IPS DF 4.7 (cell line): ENCODE measurements around the gene SNORC.

Source experiments
- DNase-seq: peaks from one replicate; pipeline ENCODE4 v3.0.0-alpha.2; 2013; ENCODE audit warnings: low spot score; ENCODE audit errors: extremely low read depth

The SNORC gene

DNA sequence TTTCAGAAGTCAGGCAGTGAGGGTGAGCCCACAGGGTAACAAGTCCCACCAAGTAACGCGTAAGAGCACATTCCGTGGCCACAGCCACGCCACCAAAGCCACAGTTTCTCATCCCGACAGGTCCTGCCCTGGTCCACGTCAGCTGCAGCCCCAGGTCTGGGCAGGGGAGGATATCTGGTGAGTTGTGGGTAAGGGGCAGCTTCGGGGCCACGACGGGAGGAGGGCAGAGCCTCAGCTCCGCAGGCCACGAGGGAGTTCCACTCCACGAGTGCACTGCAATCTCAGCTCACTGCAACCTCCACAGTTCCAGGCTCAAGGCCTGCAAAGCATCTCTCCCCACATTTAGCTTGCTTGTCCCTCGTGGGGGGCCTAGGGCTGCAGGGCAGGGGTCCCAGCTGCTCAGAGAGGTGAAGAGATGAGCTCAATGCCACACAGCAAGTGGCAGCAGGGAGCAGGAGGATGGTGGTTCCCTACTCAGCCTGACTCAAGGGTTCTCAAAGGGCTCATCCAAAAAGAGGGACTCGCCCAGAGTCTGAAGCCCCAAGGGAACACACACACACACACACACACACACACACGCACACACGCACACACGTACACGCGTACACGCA lies 12.5 kb downstream of the SNORC start:
- no peak for DNase-seq

DNA sequence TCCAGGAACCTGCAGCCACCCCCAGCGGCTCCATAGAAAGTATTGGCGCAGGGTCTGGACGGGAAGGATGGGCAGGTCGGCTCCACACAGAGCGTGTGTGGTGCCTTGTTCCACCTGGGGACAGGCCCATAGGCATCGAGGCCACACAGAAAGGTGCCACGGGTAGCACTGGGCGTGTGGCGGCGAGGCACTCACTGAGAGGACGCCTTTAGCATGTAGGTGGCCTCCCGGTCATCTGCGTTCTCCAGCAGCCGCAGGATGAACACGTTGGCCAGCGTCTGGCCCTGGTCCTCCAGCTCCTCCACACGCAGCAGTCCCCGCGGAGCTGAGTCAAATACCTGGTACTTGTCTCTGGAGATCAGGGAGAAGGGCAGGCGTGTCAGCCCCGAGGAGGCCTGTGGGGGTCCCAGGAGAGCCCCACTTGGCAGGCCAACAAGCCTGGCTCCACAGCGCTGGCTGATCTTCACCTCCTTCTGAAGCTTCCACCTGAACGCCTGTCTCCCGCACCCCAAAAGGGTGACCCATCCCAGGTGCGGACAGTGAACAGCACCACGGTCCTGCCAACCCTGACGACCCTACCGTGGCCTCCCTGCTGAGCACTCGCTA lies 13.2 kb downstream of the SNORC start:
- no peak for DNase-seq

DNA sequence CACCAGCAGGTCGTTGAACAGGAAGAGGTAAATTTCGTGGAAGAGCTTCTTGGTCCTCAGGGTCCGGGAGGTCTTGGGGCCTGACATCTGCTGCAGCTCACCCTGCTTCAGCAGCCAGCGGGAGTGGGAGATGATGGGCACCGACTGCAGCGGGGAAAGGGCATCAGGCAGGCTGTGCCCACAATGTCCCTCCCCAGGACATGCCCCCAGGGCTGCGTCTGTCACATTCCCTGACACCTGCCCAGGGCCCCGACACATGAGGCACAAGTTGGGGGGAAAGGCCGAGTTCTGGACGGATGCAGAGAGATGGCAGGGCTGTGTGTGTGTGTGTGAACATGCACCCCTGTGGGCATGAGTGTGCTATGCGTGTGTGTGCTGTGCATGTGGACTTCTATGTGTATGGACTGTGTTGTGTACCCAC lies 13.9 kb downstream of the SNORC start:
- no peak for DNase-seq

DNA sequence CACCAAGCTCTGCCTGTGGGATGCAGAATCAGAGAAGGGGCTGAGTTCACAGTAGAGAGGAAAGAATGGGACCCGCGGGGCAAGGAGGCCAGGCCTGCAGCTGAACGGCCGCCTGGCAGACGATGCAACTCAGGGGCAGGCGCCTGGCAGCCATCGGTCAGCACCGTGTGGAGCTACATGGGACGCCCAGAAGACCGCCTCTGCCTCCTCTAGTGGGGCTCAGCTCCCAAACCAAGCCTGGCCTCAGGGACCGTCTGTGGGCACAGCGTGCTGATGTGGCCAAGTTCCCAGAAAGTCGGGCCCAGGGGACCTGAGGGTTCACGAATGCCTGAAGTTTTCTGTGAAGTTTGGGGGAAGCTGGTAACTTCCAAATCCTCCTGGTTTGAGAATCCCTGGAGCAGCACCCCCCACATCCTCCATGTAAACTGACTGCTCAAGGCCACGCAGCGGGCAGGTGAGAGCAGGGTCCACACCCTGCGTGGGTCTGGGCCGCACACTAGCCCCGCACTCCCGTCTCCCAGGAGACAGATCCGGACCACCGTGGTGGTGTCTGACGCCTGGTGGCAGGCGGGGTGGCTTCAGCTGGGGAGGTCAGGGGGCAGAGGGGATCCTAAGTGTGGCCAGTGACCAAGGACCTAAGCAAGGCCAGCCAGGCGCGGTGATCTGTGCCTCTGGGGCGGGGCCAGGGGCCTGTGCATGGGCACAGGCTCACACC lies 14.6 kb downstream of the SNORC start:
- no peak for DNase-seq

DNA sequence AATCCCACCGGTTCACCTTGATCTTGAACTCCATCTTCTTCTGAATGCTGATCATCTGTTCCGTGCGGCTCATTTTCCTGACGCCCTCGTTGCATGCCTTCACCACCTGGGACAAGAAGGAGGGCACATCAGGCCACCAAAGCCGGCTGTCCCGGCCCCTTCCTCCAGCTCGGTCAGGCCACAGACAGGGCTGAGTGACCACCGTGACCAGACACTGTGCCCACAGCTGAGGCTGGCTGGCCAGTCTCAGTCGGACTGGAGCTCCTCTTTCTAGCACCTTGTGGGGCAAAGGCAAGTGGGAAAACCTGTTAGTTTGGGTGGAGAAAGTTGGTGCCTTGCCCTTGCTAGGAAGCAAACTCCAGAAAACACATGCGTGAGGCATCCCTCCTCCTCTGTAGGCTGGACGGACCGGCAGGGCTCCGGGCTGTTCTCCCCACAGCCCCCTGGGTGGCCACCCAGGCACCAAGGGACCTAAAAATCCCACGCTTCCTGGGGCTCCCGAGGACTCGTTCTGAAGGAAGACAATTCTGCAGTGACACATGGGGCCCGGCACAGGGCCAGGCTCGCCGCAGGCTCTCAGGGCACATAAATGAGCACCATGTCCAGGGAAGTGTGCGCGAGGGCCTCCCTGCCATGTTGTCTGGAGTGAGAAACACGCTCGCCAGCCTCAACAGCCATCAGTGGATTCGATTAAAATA lies 15.3 kb downstream of the SNORC start:
- no peak for DNase-seq

DNA sequence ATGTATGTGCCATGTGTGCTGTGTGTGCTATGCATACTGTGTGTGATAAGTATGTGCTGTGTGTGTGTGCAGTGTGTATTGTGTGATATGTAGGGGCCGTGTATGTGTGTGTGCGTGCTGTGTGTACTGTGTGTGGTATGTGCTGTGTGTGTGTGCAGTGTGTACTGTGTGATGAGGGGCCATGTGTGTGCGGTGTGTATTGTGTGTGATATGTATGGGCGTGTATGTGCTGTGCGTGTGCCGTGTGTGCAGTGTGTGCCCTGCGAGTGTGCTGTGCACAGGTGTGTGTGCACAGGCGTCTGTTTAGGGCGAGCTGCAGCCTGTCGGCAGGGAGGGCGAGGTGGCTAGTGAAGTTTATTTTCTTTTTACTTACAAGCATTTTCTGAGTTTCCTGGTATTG lies 16.1 kb downstream of the SNORC start:
- DNase-seq = no peak

DNA sequence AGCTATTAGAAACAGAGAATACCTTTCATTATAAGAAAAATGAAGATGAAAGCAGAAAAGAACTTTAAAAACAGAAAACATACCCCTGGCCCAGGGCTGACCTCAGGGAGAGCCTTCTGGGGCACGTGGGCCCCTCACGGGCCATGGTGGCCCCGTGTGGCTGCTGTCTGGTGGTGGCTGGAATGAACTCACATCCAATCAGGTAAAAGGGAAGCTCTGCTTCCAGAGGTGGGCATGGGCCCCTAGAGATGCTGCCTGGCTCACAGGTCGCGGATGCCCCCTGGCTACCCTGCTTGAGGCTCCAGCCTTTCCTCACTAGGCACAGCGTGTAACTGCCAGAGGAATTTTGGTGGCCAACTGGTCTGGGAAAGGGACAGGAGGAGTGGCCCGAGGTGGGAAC lies 16.6 kb downstream of the SNORC start:
- DNase-seq = no peak

DNA sequence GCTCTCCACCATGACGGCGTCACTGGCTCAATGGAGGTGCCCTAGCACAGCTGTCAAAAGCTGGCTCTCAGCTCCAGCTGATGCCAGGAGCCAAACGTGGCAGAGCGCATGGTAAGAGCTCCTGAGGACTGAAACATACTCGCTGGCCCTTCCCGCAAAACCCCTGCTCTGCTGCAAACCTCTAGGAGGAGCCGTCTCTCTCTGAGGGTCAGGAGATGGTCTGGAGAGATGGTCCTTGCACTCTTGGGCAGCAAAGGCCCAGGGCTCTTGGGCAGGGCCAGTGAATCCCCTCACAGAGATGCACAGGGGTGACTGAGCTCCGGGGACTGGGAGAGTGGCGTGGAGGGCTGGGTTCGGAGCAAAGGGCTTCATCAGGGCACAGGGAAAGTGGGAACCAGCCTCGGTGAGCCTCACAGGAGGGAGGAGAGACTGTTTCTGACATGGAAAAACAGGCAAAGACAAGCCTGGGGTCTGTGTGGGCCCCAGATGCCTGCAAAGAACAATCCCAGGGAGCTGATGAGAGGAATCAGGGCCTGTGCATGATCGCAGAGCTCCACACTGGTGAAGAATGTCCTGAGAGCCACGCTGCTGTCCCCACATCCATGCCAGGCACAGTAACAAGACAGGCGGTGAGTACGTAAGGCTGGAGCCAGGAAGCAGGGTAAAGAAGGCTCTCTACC lies 17.2 kb downstream of the SNORC start:
- DNase-seq = no peak

DNA sequence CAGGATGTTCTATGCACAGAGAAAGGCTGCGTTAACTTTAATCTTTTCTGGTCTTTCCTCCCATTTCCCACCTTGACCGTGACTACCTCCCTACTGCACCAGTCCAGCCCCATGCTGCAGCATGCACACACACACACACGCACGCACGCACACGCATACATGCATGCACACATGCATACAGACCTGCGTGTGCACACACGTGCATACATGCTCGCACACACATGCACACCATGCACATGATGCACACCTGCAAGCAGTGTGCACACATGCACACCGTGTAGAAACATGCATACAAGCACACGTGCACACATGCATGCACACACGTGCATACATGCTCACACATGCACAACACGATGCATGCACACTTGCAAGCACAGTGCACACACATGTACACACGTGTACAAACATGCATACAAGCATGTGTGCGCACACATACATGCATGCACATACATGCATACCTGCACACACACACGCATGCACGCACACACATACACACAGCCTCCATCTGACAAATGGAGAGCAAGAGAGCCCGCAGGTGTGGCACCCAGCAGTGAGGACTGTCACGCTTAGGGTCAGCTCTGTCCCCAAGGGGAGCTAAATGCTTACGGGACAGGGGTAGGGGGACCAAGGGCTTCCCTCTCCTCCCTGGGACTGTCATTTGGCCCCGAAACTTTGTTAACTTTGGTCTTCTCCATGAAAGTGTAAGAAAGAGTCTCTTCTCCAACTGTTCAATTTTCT lies 18.2 kb downstream of the SNORC start:
- DNase-seq = no peak

DNA sequence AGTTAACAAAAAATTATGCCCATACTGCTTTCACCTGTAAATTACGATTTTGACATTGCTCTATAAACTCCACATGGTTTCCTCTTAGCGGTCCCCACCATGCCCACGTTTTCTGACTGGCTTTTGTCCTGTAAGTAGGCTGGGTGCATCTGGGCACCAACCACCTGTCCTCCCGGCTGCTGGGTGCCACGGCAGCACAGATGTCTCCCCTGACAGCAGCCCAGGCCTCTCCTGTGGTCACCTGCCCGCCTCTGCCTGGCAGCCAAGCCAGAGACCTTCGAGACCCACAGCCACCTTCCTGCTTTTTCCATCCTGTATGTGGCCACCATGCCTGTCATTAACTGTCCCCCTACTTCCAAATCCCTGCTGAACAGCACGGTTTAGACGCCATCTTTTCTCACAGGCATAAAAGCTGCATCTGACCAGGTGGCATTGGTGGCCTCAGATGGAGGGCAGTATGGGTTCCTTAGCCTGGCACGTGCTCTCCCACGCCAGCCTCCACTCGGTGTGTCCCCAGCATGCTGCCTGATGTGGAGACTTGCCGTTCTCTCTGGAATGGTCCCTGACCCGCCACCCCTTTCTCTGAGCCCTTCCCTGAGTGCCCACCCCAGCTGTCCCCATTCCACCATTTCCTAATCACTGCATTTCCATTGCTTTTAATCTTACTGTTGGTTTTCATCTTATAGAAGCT lies 18.9 kb downstream of the SNORC start:
- DNase-seq = no peak

DNA sequence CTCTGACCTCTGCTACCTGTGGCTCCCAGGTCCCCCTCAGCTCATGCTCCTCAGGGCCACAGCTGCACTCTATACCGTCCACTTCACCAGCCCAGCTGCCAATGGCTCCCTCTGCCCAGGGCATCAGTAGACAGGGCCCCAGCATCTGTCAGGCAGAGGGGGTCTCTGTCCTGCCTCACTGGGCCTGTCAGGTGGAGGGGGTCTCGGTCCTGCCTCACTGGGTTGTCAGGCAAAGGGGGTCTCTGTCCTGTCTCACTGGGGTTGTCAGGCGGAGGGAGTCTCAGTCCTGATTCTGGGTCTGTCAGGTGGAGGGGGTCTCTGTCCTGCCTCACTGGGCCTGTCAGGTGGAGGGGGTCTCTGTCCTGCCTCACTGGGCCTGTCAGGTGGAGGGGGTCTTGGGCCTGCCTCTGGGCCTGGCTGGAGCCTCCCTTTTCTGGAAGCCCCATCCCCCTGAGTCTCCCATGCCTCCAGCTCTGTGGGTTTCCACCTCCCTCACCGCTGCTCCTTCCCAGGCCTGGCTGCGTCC lies 19.9 kb downstream of the SNORC start:
- DNase-seq = no peak

DNA sequence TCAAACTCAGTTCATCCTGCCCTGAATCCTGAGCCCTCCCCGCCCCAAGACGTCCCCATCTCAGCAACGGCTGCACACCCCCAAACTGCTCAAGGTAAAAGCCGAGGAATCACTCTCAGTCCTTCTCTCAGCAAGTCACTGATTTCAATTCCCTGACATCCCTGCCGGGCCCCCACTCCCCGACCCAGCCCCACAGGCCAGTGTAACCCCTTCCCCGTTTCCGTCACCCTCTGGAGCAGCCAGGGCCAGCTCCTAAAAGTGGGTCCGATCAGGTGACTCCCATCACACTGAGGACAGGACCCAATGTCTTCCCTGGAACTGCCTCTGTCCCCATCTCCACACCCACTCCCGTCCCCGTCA lies 20.5 kb downstream of the SNORC start:
- no peak for DNase-seq

DNA sequence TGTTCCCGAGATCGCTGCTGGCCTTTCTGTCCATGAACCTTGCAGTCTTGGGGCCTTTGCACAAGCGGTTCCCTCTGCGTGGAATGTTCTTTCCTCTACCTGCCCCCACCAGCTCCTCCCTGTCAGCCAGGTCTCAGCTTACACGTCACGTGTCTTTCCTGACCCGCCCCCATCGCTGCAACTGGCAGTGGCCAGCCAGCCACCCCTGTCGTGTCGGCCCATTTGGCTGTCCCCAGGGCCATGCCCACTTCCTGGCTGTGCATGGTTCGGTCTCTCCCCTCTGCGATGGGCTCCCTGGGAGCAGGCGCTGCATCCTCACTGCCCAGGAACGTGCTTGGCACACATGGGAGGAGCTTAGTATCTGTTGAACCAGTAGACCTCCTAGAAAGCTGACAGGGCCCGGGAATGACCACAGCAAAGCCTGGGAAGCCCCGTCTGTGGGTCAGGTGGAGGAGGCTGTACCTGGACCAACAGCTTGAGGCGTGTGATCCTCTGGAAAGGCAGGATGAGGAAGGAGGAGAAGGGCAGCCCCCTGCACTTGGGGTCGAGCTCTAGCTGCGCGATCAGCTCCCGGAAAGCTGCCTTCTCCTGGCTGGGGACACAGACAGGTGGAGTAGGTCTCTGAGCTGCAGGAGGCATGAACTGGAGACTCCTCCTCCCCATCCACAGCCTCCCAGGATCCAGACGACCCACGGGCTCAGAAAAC lies 21.0 kb downstream of the SNORC start:
- DNase-seq = no peak

DNA sequence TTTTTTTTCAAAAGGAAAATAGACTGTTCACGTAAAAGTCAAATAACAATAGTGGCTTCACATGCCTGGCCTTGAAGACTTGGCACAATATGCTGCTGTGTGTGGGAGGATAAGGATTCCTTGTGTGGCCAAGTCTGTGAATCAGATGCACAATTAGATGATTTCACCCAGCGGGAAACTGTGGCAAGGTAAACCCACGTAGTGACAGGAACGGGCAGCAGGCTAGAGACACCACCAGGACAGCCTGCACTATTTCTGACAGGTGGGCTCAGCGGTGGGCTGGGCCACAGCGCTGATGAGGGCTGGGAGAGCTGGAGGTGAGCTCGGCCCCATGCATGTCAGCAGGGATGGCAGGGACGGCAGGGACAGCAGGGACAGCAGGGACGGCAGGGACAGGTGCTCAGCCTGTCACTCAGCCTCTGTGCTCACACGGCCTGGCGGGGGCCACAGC lies 21.6 kb downstream of the SNORC start:
- DNase-seq = no peak

DNA sequence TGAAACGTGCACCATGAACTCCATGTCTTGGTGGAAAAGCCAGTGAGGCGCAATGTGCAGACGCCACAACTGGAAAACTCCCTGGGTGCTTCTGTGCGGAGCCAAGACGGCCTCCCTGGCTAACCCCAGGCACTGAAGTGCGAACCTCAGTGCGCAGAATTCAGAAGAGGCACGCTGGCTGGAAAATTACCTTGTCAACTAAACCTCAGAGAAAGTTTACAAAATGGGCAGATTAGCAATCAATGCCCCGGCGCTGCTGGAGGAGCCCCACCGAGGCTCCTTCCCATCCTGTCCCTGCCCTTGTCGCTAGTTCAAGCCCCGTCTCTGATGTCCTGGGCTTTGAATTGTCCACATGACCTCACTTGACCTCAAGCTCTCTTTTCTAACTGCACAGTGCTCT lies 22.2 kb downstream of the SNORC start:
- no peak for DNase-seq

DNA sequence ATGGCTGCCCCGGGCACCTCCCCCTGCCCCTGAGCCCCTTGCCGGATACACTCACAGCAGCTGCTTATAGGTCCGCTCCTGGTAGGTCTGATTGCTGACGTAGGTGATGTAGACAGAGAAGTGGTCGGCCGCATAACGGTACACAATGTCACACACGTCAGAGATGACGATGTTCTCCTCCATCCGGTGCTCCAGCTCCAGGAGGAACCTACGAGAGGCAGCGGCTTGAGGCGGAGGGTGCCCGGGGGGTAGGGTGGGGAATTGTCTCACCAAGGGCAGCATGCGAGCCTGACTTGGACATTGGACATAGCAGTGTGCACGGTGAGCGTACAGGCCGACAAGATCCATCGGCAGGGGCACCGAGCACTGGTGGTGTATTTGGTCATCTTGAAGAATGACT lies 22.8 kb downstream of the SNORC start:
- DNase-seq = no peak

DNA sequence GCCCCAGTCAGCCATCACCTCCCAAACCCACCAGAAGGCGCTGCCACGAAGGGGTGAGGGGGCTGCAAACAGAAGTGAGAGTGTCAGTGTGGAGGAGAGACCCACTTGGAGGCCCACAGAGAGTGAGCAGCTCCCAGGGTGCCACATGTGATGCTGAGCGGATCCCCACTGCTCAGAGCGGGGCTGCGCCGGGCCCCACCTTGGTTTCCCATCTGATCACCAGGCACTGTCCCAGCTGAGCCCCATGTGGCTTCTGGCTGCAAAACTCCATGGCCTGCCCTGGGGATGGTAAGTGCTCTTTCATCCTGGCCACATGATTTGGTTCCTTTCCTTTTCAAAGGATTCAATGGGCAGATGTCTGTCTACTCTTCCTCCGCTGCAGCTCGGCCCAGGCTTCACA lies 23.8 kb downstream of the SNORC start:
- no peak for DNase-seq

DNA sequence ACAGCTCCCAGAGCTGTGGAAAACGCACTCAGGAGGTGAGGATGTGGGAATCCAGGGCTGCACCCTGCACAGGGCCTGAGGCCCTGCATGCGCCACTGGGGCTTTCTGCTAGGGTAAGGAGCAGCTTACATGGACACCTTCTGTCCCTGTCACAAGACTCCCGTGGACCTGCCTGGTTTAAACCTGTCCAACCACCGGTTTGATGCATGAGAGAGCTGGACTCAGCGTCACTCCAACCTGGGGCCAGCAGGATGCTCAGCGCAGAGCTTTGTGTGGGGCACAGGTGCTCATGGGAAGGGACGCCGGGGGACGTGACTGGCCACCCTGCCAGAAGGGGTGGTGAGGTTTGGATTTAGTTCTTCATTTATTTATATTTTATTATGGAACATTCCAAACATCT lies 24.2 kb downstream of the SNORC start:
- DNase-seq = no peak

DNA sequence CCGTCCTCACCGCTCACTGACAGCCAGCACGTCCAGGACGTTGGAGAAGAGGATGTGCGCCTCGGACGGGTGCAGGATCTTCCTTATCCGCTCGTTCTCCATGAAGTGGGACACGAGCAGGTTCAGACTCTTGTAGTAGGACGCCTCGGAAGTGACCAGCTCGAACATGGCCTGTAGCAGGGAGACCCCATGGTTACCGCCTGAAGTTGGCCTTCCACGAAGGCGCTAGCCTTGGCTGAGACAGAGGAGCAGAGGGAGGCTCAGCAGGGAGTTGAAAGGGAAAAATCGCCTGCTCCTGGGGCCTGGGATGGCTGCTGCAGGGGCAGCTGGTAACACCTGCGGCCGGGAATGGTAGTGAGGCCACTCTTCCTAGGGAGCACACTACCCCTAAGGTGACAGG lies 24.7 kb downstream of the SNORC start:
- no peak for DNase-seq

DNA sequence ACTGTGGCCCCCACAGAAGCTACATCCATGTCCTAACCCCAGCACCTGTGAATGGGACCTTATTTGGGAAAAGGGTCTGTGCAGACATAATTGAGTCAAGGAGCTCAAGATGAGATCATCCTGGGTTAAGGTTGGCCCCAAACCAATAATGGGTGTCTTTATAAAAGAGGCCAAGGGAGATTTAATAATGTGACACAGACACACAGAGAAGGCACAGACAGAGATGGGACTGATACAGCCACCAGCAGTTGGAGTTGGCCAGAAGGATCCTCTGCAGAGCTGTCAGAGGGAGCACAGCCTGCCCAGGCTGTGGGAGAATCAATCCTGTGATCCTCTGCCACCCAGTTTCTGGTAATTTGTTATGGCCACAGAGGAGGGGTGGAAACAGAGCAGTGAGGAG lies 26.0 kb downstream of the SNORC start:
- no peak for DNase-seq
